CD4-positive, alpha-beta memory T cell (primary cell): ENCODE data around the gene RABGGTA. TPM values are rescaled to one million over a fixed set of nuclear protein-coding genes. Genes with fewer than 3 reads are reported as not detected.

ENCODE experiments used
- CTCF ChIA-PET: fragments of 350-600 bp; sonication (Branson Sonifier 250); formaldehyde crosslinking; loops from one replicate; lab custom pipeline; 2021; ENCODE audit warnings: inconsistent platforms; ENCODE audit not compliant: partially characterized antibody; lab: Charles Lee
- POLR2A ChIA-PET: fragments of 350-600 bp; sonication (Branson Sonifier 250); formaldehyde crosslinking; loops from one replicate; lab custom pipeline; 2021; ENCODE audit not compliant: partially characterized antibody; lab: Charles Lee
- DNase-seq, 5 donors: peaks; one replicate each; pipeline versions ENCODE4 v3.0.0 to v3.0.0-alpha.2; 2020 to 2022; ENCODE audit warnings: mixed read lengths in 1 of 5
- H3K27ac ChIP-seq: one replicate; pipeline ENCODE4 v1.7.0; 2013; ENCODE audit warnings: low read depth, low read length
- H3K27me3 ChIP-seq: 2 replicates; pipeline ENCODE4 v1.7.0; 2013; ENCODE audit warnings: mild to moderate bottlenecking, low read length, moderate library complexity; ENCODE audit not compliant: insufficient read depth
- H3K36me3 ChIP-seq: 2 replicates; pipeline ENCODE4 v1.7.0; 2013; ENCODE audit warnings: mild to moderate bottlenecking, low read length, moderate library complexity; ENCODE audit not compliant: insufficient read depth
- H3K4me1 ChIP-seq: 2 replicates; pipeline ENCODE4 v1.7.0; 2013; ENCODE audit warnings: mild to moderate bottlenecking, low read length, moderate library complexity; ENCODE audit not compliant: insufficient read depth
- H3K4me3 ChIP-seq, 2 donors: one replicate each; pipeline ENCODE4 v1.7.0; 2013; ENCODE audit warnings: low read length in 2 of 2, mild to moderate bottlenecking in 1 of 2
- H3K9me3 ChIP-seq, 2 donors: one replicate each; pipeline ENCODE4 v1.7.0; 2013; ENCODE audit warnings: low read length in 2 of 2, control low read depth in 1 of 2; ENCODE audit not compliant: control insufficient read depth in 1 of 2
- H3K27ac Mint-ChIP-seq, 7 donors: one replicate each; pipeline ENCODE4 v1.8.0; 2020 to 2021; ENCODE audit warnings: mixed read lengths in 7 of 7, mild to moderate bottlenecking in 6 of 7, inconsistent platforms in 3 of 7, moderate library complexity in 3 of 7
- H3K27me3 Mint-ChIP-seq, 2 donors: one replicate each; pipeline ENCODE4 v1.8.0; 2020 to 2021; ENCODE audit warnings: mixed read lengths in 2 of 2
- H3K36me3 Mint-ChIP-seq, 2 donors: one replicate each; pipeline ENCODE4 v1.8.0; 2020 to 2021; ENCODE audit warnings: mixed read lengths in 2 of 2, inconsistent platforms in 1 of 2, mild to moderate bottlenecking in 1 of 2
- H3K4me1 Mint-ChIP-seq, 4 donors: one replicate each; pipeline ENCODE4 v1.8.0; 2020 to 2021; ENCODE audit warnings: mixed read lengths in 4 of 4, mild to moderate bottlenecking in 1 of 4
- H3K4me3 Mint-ChIP-seq, 8 donors: one replicate each; pipeline ENCODE4 v1.8.0; 2020 to 2021; ENCODE audit warnings: mixed read lengths in 8 of 8, mild to moderate bottlenecking in 7 of 8, moderate library complexity in 6 of 8, inconsistent platforms in 3 of 8
- H3K9me3 Mint-ChIP-seq, 8 donors: one replicate each; pipeline ENCODE4 v1.8.0; 2020 to 2021; ENCODE audit warnings: mixed read lengths in 8 of 8, mild to moderate bottlenecking in 5 of 8, inconsistent platforms in 3 of 8, moderate library complexity in 1 of 8
- intact Hi-C: fragments of 100-400 bp; cut with micrococcal nuclease; formaldehyde crosslinking; loops from one replicate; pipeline ENCODE4 v1.15.1; 2023
- polyA plus RNA-seq, 2 donors: library from polyadenylated mRNA; unstranded; fragments of 300-500 nt; fragmentation: Illumina TruSeq; gene quantifications; one replicate each; pipeline ENCODE4 v1.2.3, GENCODE V29; 2021
- total RNA-seq, 2 experiments: library from RNA; stranded (reverse); gene quantifications; one replicate each; pipeline ENCODE4 v1.2.3, GENCODE V29; 2021

Gene RABGGTA
- total and polyA plus RNA-seq, 4 experiments from 2014 or later, result 22.9 to 62.5 (median 44.0) TPM

DNA sequence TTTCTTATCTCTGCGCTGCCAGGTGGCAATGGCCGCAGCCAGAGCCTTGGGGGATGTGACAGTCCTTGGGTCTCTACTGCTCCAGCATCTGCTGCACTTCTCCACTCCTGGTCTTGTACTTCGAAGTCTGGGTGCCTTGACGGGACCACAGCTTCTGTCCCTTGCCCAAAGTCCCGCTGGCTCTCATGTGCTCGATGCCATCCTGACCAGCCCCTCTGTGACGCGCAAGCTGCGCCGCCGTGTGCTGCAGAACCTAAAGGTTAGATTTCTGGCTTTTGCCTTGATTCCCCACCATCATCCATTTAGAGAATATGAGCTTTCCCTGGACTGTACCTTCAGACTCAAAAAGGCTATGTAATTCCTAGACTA lies 32.6 kb upstream of the RABGGTA start:
- peaks cover 52 to 76% of the 10 kb centered on the region in 2 donors for H3K36me3 Mint-ChIP-seq
- ChIA-PET CTCF (interaction anchor here (1.3 to 18.5 kb wide), 5 partner anchors 6 to 128 kb away, joined by 3 to 556 read pairs (median 10); partner anchors contain the start of genes CIDEB, LTB4R, LTB4R2 and TINF2), POLR2A (interaction anchor here (0.8 to 1.6 kb wide), 5 partner anchors 9 to 143 kb away, joined by 3 to 5 read pairs (median 3); partner anchors contain the start of genes IRF9 and TINF2)
- H3K4me1 Mint-ChIP-seq, result peaks cover 25 to 70% (median 43%) of the 10 kb centered on the region in 4 donors
- Histone ChIP-seq H3K9me3 (no peaks in the 10 kb centered on the region), H3K4me3 (no peak overlapping the region), H3K36me3 (peaks cover 63% of the 10 kb centered on the region), H3K4me1 (peaks cover 29% of the 10 kb centered on the region), H3K27me3 (no peaks in the 10 kb centered on the region), H3K27ac (no peak overlapping the region)
- H3K27me3 Mint-ChIP-seq, result no peaks in the 10 kb centered on the region
- H3K4me3 Mint-ChIP-seq, result peak overlapping the region in 1 of 8 donors; percentile 54
- intact Hi-C loops, result no loop called here
- peaks cover 0 to 6% (median 0%) of the 10 kb centered on the region in 8 donors for H3K9me3 Mint-ChIP-seq
- peak overlapping the region in 1 of 7 donors; percentile 57 for H3K27ac Mint-ChIP-seq
- DNase-seq, result no peak

GRCh38 chr14:24300326-24300980 lies 29.1 kb upstream of the RABGGTA start:
- Histone ChIP-seq H3K4me1 (peaks cover 42% of the 10 kb centered on the region), H3K4me3 (peak overlapping the region; percentile 77 to 85), H3K27me3 (no peaks in the 10 kb centered on the region), H3K36me3 (peaks cover 52% of the 10 kb centered on the region), H3K27ac (peak overlapping the region; percentile 87), H3K9me3 (no peaks in the 10 kb centered on the region)
- Mint-ChIP-seq H3K27ac (peak overlapping the region; percentile 96 to 99 (median 98)), H3K4me1 (peaks cover 33 to 71% (median 50%) of the 10 kb centered on the region in 4 donors), H3K9me3 (peaks cover 0 to 6% (median 0%) of the 10 kb centered on the region in 8 donors), H3K4me3 (peak overlapping the region; percentile 91 to 99 (median 94)), H3K36me3 (peaks cover 41 to 63% of the 10 kb centered on the region in 2 donors), H3K27me3 (no peaks in the 10 kb centered on the region)
- POLR2A ChIA-PET, result interaction anchor here (0.7 to 7.1 kb wide), 23 partner anchors 10 to 207 kb away, joined by 3 to 136 read pairs (median 5); partner anchors contain the start of genes CBLN3, CHMP4A, CIDEB and DCAF11
- CTCF ChIA-PET, result interaction anchor here (0.8 to 18.5 kb wide), 12 partner anchors 9 to 131 kb away, joined by 3 to 556 read pairs (median 6); partner anchors contain the start of genes CHMP4A, CIDEB, LTB4R and LTB4R2
- DNase-seq, result no peak
- intact Hi-C loops, result no loop called here

DNA sequence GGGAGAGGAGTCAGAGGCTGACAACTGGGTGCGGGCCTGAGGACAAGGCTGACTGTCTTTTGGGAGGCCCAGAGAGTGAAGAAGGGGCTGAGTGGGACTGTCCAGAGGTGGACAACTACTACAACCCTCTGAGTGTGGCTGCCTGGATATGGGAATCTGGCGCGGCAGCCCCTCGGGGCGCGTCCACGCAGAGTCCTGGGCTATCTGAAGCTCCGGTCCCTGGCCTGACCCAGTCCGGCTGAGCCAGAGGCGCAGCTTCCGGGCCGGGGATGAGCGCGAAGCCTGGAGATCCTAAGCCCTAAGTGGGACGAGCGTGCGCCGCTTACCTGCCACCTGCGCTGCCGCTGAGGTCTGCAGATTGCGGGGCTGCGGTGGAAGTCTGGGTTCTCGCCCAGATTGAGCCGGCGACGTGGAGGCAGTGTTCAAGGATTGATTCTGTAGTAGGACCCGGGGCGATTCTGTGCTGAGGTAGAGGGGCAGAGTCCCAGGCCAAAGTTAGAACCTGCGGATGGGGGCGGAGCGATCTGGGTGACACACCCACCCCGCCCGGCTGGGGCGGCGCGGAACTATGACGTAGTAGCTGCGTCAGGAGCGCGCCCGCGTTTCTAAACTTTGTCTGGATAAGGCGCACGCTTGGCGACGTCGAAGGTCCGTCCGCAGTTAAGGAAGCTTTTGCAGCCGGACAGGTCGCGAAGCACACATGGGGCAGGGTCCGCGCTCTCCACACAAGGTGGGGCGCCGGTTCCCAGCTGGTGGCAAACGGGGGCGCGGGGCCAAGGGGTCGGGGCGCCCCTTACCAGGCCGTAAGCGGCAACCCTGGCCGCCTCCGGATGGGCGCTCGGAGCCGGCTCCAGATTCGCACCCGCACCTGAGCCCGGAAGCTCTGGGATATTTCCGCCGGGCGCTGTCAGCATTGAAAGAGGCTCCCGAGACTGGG lies 28.1 kb upstream of the RABGGTA start, which contains the start of the genes DHRS1 and NOP9:
Gene DHRS1 (minus strand): TSS at position 526 of the 937 bp plus-strand sequence. CDS start 674 bp downstream, outside the sequence.
Gene NOP9 (plus strand): TSS at position 596 of the 937 bp plus-strand sequence. CDS start 105 bp downstream, at position 701.
- H3K9me3 ChIP-seq, result no peaks in the 10 kb centered on the region
- H3K36me3 ChIP-seq, result peaks cover 48% of the 10 kb centered on the region
- peaks cover 42% of the 10 kb centered on the region for H3K4me1 ChIP-seq
- H3K4me1 Mint-ChIP-seq, result peaks cover 32 to 66% (median 51%) of the 10 kb centered on the region in 4 donors
- peak; percentile 89 to 92 (median 90) for DNase-seq
- ChIA-PET CTCF (interaction anchor here (0.8 to 18.5 kb wide), 11 partner anchors 10 to 139 kb away, joined by 3 to 556 read pairs (median 11); partner anchors contain the start of genes CHMP4A, CIDEB, IRF9 and LTB4R), POLR2A (interaction anchor here (0.6 to 7.1 kb wide), 25 partner anchors 11 to 206 kb away, joined by 3 to 136 read pairs (median 5); partner anchors contain the start of genes CBLN3, CHMP4A, CIDEB and DCAF11)
- intact Hi-C loops, result loop anchor here (1.0 kb wide), 3 partner anchors 11 to 185 kb away; partner anchors contain the start of genes DCAF11, LTB4R2 and NRL
- peak within 1 kb of the TSS; percentile 87 for H3K27ac ChIP-seq
- H3K36me3 Mint-ChIP-seq, result peaks cover 38 to 57% of the 10 kb centered on the region in 2 donors
- peak within 1 kb of the TSS; percentile 77 to 85 for H3K4me3 ChIP-seq
- peaks cover 0 to 6% (median 0%) of the 10 kb centered on the region in 8 donors for H3K9me3 Mint-ChIP-seq
- H3K27me3 Mint-ChIP-seq, result no peaks in the 10 kb centered on the region
- peak within 1 kb of the TSS; percentile 96 to 99 (median 98) for H3K27ac Mint-ChIP-seq
- H3K4me3 Mint-ChIP-seq, result peak within 1 kb of the TSS; percentile 91 to 99 (median 94)
- H3K27me3 ChIP-seq, result no peaks in the 10 kb centered on the region

DNA sequence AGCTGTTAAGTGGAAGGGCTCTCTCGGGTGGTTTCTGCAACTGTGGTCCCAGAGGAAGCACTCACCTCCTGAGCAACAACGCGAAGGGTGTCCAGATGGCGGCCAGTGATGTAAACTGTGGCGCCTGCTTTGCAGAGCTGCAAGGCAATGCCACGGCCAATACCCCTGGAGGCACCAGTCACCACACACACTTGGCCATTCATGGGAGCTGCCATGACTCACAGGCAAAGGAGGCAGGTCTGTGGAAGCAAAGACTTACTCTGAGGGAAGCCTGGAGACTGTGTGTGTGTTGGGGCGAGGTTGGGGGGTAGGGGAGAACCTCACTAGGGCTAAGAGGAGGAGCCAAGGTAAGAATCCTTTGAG lies 27.5 kb upstream of the RABGGTA start:
- Histone ChIP-seq H3K4me1 (peaks cover 42% of the 10 kb centered on the region), H3K9me3 (no peaks in the 10 kb centered on the region), H3K27ac (peak overlapping the region; percentile 87), H3K36me3 (peaks cover 41% of the 10 kb centered on the region), H3K27me3 (no peaks in the 10 kb centered on the region), H3K4me3 (peak overlapping the region; percentile 77 to 85)
- no peaks in the 10 kb centered on the region for H3K27me3 Mint-ChIP-seq
- intact Hi-C loops, result loop anchor here (1.0 kb wide), 3 partner anchors 11 to 185 kb away; partner anchors contain the start of genes DCAF11, LTB4R2 and NRL
- peaks cover 30 to 66% (median 51%) of the 10 kb centered on the region in 4 donors for H3K4me1 Mint-ChIP-seq
- peaks cover 0 to 6% (median 0%) of the 10 kb centered on the region in 8 donors for H3K9me3 Mint-ChIP-seq
- peak overlapping the region; percentile 91 to 99 (median 94) for H3K4me3 Mint-ChIP-seq
- POLR2A ChIA-PET, result interaction anchor here (0.6 to 7.1 kb wide), 15 partner anchors 12 to 153 kb away, joined by 3 to 136 read pairs (median 8); partner anchors contain the start of genes CBLN3, CHMP4A, CIDEB and GMPR2
- CTCF ChIA-PET, result interaction anchor here (1.3 to 18.5 kb wide), 8 partner anchors 11 to 138 kb away, joined by 3 to 556 read pairs (median 26); partner anchors contain the start of genes CIDEB, IRF9, LTB4R and LTB4R2
- peak overlapping the region; percentile 96 to 99 (median 98) for H3K27ac Mint-ChIP-seq
- DNase-seq, result peak in 1 of 5 donors; percentile 63
- H3K36me3 Mint-ChIP-seq, result peaks cover 36 to 55% of the 10 kb centered on the region in 2 donors

DNA sequence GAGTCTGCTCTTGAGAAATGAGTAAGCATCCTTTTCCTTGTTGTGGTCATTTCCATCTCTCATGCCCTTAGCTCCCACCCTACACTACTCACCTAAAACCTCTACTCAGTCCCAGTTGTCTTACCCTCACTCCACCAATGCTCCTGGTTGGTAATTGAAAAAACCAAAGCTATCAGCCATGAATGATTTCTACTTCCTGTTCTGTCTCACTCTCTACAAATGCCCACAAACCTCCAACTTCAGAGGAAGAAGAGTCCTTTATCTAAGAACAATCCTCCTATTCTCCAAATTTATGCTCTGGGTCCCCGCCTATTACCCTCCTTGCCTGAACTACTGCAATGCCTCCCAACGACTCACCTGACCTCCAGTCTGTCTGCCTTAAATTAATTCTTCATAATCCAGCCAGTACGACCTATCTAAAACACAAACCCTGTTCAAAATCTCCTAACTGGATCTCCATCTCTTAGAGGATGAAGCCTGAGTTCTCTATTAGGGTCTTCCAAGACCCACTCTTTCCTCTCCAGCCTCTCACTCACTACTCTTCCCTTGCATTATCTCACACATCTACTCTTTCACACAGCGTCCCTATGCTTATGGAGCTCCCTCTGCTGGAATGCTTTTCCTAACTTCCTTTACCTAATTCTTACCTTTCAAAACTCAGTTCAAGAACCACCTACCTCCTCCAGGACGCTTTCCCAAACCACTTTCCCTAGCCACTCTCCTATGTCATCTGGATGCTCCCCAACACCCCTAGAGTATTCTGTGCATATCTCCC lies 26.0 kb upstream of the RABGGTA start:
- peaks cover 30 to 59% (median 47%) of the 10 kb centered on the region in 4 donors for H3K4me1 Mint-ChIP-seq
- H3K4me3 Mint-ChIP-seq, result peak overlapping the region in 6 of 8 donors; percentile 6 to 66 (median 40)
- ChIA-PET POLR2A (interaction anchor here (0.6 to 7.1 kb wide), 16 partner anchors 10 to 137 kb away, joined by 3 to 136 read pairs (median 4); partner anchors contain the start of genes CBLN3, CHMP4A, GMPR2 and IRF9), CTCF (interaction anchor here (0.8 to 18.5 kb wide), 25 partner anchors 13 to 240 kb away, joined by 3 to 556 read pairs (median 5); partner anchors contain the start of genes CHMP4A, CIDEB, LTB4R and LTB4R2)
- peaks cover 34 to 48% of the 10 kb centered on the region in 2 donors for H3K36me3 Mint-ChIP-seq
- H3K9me3 ChIP-seq, result no peaks in the 10 kb centered on the region
- DNase-seq, result no peak
- H3K9me3 Mint-ChIP-seq, result peaks cover 0 to 6% (median 0%) of the 10 kb centered on the region in 8 donors
- peak overlapping the region; percentile 68 for H3K27ac ChIP-seq
- H3K4me3 ChIP-seq, result no peak overlapping the region
- peak overlapping the region; percentile 71 to 96 (median 89) for H3K27ac Mint-ChIP-seq
- intact Hi-C loops, result loop anchor here (1.0 to 2.0 kb wide), 5 partner anchors 26 to 283 kb away; partner anchors contain the start of genes MDP1 and RABGGTA
- H3K27me3 Mint-ChIP-seq, result no peaks in the 10 kb centered on the region
- no peaks in the 10 kb centered on the region for H3K27me3 ChIP-seq
- H3K36me3 ChIP-seq, result peaks cover 32% of the 10 kb centered on the region
- peaks cover 42% of the 10 kb centered on the region for H3K4me1 ChIP-seq
